HEK293T (cell line): ENCODE results near the gene TM7SF3.

Source experiments
- BHLHE40 ChIP-seq: fragments of 450-650 bp; IDR thresholded peaks from 2 replicates; pipeline ENCODE4 v1.6.1; 2016; ENCODE audit warnings: mild to moderate bottlenecking, moderate library complexity, borderline replicate concordance
- CTBP1 ChIP-seq: fragments of 450-650 bp; IDR thresholded peaks from 2 replicates; pipeline ENCODE4 v1.6.1; 2016; ENCODE audit warnings: borderline replicate concordance
- FOXK2 ChIP-seq: fragments of 450-650 bp; IDR thresholded peaks from 2 replicates; pipeline ENCODE4 v1.6.1; 2016; ENCODE audit warnings: mild to moderate bottlenecking
- HDGF ChIP-seq: fragments of 450-650 bp; IDR thresholded peaks from 2 replicates; pipeline ENCODE4 v1.6.1; 2017; ENCODE audit warnings: antibody characterized with exemption, borderline replicate concordance
- SP1 ChIP-seq: fragments of 450-650 bp; IDR thresholded peaks from 2 replicates; pipeline ENCODE4 v1.6.1; 2017
- ZNF384 ChIP-seq: fragments of 450-650 bp; IDR thresholded peaks from 2 replicates; pipeline ENCODE4 v1.6.1; 2016

DNA sequence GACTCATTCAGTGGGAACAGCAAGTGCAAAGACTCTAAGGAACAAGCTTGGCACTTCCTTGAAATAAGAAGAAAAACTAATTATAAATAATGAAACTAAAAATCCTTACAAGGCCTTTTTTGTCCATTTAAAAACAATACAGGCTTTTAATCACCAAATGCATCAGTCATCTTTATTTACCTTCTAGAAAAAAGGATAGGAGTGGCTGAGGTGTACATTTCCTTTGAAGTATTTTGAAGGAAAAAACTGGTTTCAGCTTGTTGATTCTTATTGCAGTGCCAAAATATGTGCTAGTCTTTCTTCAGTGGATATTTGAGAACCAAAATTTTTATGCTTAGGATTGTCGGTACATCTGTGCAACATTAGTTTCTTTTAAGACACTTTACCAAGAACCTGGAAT is 38.0 kb upstream of the TM7SF3 start:
- TF ChIP-seq CTBP1 (no peak), FOXK2 (no peak), BHLHE40 (no peak), SP1 (no peak), HDGF (no peak), ZNF384 (no peak)
